GM21529 (cell line): ENCODE measurements around the gene GLB1L2.
"Not testable (repeated sequence)": the region's sequence is repeated elsewhere in the genome, so short reads cannot be mapped to it uniquely, and the experiment has no call there.

ENCODE experiments used
- ATAC-seq: cut with Tn5 transposase; IDR thresholded peaks from one replicate; pipeline ENCODE4 v1.9.1; 2021; ENCODE audit not compliant: unreplicated experiment

GLB1L2 gene

DNA sequence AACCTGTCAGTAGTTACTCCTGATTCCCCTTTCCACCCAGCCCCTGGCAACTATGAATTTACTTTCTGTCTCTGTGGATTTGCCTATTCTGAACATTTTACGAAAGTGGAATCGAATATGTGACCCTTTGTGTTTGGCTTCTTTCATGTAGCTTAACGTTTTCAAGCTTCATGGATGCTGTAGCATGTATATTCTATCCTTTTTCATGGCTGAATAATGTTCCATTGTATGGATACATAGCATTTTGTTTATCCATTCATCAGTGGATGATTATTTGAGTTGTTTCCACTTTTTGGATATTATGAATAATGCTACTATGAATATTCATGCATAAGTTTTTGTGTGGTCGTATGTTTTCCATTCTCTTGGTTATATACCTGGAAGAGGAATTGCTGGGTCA is 9.2 kb upstream of the GLB1L2 start:
- ATAC-seq, result no peak

DNA sequence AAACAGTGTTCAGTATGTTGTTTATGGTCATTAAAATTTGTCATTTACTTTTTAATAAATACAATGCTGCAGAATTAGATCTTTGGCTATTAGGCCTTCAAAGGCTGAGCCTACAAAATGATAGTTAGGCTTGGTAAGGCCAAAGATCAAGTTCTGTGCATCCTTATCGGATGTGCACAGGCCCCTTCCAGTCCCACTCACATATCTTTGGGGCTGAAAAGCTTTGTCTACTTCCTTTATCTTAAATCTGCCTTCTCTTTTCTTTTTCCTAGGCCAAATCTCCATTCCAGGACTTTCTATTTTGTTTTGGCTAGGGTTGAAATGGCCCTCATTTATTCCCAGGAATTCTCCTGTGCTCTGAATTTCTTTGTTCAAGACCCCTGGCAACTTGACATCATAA is 3.4 kb upstream of the GLB1L2 start:
- ATAC-seq, result no peak

DNA sequence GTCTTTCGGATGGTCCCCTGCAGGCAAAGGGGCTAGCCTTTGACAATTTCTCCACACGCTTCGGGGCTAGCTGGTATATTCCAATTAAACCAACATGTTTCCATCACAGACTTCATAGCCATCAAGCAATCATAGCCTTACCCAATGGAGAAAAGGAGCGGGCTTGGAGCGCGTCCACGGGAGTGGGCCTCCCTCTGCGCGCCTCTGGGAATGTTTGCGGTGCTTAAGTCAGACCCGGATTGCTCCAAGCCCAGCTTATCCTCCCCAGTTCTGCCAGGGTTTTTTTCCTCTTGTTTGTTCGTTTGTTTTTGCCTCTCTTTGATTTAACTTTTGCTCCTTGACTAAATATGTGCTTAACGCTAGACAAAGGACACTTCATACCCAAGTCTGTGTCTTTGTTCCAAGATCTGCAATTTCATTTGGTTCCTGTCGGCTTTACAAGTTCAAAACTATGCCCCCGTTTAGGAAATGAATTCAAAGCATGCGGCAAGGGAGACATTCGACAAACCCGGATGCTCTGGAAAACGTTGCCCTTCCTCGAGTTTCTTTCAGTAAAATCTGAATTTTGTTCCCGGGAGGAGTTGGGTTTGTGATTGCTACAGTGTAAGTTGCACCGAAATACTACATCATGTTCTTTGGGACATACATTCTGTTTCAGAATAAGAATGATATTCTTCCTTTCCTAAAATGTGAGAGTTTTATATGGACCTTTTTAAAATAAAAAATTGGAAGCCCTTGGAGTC is 1.0 kb upstream of the GLB1L2 start:
- ATAC-seq, result no peak

DNA sequence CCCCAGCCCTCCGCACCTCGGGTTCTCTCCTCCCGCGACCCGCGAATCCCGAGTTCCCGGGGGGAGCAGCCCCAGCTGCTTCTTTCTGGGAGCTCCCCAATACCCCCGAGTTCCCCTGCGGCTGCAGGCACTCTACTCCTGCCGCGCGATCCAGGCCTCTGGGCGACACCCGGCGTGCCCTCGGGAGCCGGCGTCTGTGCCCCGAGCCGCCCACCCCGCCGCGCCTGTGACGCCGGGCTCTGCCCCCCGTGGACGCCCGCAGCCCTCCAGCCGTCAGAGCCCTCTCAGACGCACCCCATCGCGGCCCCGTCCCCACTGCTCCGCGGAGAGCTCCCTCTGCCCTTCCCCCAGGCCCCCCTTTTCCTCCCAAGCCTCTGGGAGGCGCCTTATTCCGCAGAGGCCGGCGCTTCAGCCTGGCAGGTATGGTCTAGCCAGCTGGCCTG is 422 bp downstream of the GLB1L2 start:
- ATAC-seq, result peak; percentile 20

DNA sequence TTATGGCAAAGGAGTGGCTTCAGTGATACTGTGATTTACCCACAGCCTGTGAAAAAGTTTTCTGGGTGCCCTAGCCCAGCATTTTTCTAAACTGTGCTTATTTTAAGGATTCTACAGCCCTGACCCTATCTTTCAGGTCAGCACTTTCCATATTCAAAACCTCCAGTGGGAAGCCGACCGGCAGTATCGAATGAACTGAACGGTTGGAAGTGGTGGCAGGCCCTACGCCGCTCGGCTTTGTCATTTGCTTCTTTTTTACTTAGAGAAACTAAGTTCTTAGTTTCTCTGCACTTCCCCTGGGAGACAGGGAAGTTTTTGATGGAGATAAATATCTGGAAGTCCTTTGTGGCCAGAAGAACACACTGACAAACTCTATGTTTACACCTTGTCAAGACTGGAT is 994 bp downstream of the GLB1L2 start:
- no peak for ATAC-seq

DNA sequence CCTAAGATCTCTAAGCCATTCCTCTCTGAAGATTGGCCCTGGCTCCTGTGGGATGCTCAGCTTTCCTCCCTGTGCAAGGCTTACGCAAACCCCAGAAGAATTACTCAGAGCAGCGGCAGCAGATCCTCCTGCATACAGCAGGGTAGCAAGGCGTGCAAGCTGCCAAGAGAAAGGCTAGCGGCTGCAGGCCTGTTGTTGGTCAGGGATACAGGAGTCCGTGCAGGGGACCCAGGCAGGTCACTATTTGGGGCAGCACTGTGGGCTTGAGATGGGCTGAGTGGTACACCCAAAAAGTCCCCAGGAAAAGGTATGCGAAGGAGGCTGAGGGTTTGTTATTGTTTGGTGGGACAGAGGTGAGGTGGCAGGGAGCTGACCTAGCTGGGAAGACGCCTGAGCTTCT is 1.5 kb downstream of the GLB1L2 start:
- no peak for ATAC-seq

DNA sequence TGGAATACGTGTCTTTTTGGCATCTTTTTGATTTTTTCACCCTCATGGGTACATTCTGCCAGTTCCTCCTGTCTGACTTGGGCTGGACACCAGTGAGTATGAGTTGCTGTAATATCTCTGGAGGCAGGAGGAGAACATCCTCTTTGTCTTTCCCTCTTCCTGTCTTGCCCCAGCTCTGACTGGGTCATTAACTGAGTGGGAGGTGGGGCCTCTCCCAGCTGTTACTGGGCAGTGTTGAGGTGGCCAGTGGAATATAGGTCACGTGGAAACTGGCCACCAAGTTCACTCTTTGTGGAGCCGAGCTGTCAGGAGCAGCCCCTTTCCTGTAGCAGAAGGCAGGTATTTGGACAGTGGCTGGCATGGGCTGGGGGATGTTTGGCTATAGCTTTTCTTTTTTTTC is 2.2 kb downstream of the GLB1L2 start:
- ATAC-seq, result no peak

DNA sequence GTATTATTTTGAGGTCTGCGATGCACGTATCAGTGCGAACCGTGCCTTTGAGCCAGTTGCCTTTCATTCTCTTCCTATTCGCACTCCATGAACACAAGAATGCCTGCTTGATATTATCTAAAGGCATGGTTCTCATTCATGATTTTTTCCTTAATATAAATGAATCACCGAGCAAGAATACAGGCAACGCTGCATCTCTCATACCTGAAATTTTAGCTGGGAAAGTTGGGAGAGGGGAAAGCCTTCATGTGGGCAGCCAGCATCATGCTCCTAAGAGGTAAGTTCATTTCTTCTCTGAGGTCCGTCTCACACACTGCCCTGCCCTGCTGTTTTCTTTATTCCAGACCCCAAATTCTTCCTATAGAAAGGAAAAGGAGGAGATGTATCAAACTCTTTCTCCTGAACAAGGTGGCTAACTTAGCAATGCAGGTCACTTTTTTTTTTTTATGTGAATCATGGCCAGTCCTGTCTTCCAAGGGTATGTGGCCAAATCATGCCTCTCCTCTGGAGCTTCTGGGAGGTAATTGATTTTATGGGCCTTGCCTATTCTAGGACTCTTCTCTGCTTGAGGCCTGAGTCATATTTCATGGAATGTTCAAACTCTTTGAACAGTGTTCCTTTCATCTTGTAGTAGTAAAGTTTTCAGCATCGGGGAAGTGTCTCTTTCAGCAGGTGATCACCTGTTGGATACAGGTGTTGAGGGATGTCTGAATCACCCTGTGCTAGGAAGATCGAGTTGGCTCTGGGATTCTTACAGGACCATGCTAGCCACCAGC is 3.2 kb downstream of the GLB1L2 start:
- no peak for ATAC-seq

DNA sequence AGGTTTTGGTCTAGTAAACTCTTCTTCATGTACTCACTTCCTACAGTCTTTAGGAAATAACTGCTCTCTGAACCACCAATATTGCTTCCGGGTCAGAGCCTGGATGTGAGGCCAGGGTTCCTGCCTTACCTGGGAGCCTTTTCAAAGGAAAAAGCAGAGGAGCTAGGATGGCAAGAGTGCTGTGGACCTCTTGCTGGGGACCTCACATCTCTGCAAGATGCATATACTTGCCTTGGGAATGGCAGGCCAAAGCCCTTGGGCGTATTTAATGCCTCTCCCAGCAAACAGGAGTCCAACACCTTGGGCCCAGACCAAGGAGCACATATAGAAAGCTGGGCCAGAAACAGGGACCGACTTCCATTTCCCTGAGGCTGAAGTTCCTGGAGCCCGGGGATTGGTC is 5.3 kb downstream of the GLB1L2 start:
- ATAC-seq, result no peak

DNA sequence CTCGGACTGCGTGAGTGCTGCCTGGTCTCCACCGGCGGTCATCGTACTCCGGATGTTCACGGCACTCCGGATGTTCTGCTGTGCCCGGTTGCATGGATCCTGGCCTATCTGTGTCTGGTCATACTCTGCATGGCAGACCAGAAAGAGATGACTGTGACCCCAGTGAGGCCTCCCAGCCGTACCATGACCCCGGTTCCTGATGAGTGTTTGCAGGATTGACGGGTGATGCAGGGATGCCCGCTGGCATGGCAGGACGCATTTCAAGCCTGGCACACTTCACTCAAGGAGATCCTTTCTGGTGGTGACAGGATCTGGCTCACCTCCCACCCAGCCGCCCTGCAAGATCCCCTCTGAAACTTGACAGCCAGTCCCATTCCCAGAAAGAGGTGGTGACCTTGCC is 6.3 kb downstream of the GLB1L2 start:
- ATAC-seq, result no peak

DNA sequence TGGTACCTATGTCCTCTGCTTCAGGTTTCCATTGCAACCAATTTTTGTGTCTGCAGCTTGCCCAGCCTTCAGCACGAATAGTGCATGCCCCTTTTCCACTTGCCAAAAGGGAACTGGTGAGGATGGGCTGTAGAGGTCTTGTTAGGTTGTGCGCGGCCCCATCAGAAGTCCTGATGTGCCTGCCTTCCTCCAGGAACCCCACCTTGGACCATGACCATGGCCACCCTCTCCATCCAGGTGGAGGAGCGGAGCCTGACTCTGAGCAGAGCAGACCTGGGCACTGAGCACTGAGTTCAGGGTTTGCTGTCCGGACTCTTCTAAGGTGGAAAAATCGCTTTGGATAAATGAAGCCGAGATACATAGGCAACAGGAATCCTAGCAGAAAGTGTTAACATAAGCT is 6.9 kb downstream of the GLB1L2 start:
- no peak for ATAC-seq

DNA sequence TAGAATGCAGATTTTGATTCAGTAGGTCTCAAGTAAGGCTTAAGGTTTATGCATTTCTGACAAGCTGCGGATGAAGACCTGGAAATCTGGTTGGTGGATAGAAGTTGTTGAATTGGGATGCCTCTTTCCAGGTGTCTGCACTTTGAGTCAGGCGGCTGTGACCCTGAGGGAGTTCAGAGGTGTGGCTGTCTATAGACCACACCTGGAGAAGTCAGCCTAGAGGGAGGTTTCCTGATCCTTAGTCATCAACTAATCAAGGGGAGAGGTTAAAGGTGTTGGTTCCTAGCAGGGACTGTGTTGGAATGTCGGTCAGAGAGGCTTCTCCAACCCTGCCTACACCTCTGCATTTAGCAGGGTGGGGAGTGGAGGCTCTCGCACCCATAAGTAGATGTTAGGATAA is 8.0 kb downstream of the GLB1L2 start:
- no peak for ATAC-seq

DNA sequence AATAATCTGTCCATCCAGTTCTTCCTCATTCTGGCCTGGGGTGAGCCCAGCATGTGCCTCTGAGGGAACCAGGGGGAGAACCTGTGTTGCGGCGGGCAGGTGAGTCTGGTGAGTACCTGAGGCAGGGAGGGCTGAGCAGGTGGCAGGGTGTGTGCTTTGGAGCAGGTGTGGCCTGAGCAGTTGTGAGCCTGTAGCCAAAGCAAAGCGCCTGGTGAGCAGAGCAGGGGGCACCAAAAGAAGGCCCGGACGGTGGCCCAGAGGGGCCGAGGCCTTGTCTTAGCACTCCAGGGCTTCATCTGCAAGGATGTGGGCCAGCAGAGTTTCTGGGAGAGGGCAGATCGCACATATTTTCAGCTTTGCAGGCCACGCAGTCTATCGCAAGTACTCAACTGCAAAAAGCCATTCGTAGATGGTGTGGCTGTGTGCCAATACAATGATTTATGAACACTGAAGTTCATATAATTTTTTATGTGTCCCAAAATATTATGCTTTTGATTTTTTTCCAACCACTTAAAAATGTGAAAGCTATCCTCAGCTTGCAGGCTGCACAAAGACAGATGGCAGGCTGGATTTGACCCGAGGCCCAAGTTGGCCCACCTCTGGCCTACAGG is 8.7 kb downstream of the GLB1L2 start:
- no peak for ATAC-seq

DNA sequence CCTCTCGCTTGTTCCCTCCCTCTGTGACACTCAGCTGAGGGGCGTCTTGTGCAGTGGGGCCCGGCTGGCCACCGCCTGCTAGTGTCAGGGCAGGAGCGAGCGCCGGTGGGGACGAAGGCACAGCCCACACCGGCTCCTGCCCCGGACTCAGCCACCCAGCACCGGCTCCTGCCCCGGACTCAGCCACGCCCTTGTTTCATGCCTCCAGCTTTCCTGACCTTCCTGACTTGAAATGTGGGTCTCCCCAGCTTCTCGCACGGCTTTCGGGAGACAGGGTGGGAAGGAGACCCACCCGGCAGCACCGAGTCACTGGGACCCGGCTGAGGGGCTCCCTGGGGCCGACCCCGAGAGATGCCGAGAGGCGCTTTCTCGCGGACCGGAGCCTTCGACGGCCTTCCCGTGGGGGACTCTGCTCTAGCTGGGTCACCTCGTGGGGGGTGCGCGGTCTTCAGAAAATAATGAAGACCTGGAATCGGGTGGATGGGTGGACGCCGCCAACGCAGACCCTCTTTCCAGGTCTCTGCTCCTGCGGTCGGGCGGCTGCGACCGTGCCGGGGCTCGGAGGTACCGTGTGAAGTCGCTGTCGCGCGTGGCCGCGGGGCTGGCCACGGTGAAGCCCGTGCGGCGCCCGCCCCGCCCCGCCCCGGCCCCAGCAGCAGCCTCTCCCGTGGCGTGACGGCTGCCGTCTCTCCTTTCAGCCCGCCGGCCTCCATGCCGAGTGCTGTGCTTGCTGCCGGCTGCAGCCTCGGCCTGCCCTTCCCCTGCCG is 10.2 kb downstream of the GLB1L2 start:
- ATAC-seq, result no peak

DNA sequence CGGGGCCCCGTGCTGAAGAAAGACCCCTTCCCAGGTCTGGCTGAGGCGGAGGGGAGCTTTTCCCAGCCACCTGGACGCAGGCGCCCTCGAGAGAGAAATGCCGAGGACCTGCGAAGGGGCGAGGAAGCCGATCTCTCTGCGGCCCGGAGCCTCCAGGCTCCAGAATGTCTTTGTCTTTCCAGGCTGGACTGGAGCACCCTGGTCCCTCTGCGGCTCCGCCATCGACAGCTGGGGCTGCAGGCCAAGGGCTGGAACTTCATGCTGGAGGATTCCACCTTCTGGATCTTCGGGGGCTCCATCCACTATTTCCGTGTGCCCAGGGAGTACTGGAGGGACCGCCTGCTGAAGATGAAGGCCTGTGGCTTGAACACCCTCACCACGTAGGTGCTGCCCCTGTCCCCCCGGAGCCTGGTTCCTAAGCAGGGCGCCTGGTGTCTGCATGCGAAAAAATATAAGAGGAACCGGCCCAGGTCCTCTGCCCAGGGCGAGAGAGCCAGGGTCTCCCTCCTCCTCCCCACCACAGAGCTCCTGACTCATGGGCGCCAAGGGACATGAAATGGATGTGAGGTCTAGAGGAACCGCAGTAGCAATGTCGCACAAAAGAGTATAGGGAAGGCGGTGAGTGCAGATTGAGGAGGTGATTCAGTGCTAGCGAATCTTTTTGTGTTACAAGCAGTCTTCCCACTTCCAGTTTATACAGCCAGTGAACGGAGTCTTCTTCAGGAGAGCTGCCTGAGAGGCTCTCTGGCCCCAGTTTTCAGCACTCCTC is 11.0 kb downstream of the GLB1L2 start:
- ATAC-seq, result no peak

DNA sequence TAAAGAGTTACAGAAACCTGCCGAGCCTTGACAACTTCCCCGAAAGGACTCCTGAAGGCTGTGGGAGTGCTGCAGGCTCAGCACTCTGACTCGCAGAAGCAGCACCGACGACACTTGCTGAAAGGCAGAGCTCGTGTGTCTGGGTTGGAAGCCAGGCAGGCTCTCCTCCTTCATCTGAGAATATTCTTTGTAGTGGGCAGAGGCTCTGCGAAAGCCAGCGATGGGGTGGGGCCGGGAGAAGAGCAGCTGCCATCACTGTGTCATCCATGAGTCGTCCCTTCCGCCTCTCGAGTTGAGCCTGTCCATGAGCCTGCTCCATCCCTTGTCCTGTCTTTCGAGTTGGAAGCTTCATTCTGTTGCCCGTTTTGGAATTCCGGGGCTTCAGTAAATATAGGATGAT is 11.9 kb downstream of the GLB1L2 start:
- ATAC-seq, result no peak

DNA sequence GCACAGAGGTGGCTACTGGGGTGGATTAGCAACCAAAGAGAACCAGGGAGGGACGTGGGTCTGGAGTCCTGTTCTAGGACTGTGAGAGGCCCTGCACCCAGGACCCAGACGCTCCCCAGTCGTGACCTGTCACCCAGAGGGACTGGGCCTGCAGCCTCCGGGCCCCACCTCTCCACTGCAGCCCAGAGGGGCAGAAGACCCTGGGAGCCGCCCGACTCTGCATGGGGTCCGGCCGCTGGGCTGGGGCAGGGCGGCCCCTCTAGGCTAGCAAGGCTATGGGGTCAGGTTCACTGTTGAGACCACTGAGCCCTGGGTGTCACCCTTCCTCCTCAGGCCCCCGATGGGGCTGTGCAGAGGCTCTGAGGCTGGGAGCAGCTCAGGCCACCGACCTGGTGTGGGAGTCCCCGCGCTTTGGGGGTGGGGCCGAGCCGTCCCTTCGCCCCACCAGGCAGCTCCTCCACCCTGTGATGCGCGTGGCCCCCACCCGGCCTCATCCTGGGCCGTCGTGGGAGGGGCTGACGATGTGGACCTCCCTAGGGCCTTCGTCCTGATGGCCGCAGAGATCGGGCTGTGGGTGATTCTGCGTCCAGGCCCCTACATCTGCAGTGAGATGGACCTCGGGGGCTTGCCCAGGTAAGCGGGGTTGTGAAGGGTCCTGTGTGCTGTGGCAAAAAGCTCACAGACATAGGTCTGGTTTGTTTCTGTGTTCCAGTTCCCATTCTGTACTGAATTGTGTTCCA is 12.9 kb downstream of the GLB1L2 start:
- ATAC-seq, result not testable (repeated sequence)

DNA sequence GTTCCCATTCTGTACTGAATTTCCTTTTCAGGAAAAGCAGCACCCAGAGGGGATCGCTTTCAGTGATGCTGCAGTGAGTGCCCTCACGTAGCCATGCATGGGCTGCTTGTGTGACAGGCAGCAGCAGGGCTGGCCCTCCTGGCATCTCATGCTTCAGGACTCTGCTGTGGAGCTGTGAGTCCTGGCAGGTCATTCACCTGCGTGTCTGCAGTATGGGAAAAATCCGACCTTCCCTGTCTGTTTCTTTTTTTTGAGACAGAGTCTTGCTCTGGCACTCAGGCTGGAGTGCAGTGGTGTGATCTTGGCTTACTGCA is 13.4 kb downstream of the GLB1L2 start:
- ATAC-seq, result no peak

DNA sequence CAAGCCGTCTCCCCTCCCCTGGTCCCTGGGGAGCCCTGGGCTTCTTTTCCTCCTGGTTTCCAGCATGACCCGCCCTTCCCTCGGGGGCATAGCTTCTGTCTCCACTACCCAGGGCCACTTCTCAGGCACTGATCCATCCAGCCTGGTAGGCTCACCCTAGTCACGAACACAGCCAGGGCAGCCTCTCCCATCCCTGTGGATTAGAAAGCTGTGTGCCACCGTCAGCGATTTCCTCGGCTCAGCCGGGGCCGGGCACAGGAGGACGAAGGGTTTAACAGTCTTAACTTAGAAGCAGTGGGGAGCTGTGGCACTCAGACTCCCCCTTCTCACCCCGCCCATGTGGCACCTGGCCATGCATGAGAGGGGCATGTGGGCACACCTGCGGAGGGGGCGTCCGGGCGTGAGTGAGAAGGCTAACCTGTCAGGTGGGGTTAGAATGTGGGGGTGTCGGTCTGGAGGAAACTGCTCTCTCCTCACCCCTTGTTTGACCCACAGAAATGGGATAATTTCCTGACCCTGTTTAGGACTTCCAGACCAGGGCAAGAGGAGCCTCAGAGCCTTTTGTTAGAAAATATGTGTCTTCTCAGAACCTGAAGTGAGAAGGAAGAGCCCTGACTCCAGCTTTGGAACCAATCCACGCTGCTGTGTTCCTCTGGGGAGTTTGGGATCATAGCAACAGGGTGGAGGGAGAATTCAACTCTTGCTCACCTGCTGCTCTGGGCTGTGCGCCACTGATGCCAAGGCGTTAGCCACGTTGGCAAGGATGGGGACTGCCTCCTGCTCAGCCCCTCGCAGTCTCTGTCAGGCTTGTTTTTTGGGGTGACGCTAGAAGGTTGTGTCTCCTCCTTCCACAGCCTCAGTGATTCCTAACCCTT is 14.6 kb downstream of the GLB1L2 start:
- ATAC-seq, result no peak
